Measurements from ENCODE around the gene FBP1. TPM values are rescaled to one million over a fixed set of nuclear protein-coding genes. Genes with fewer than 3 reads are reported as not detected.

The FBP1 gene
- total and polyA plus RNA-seq, 10 of the 15 experiments (the other 5 are each of a cell fraction or from before 2014, with no cell fraction given), result 0.11 to 0.38 (median 0.15) TPM; not detected in 7

DNA sequence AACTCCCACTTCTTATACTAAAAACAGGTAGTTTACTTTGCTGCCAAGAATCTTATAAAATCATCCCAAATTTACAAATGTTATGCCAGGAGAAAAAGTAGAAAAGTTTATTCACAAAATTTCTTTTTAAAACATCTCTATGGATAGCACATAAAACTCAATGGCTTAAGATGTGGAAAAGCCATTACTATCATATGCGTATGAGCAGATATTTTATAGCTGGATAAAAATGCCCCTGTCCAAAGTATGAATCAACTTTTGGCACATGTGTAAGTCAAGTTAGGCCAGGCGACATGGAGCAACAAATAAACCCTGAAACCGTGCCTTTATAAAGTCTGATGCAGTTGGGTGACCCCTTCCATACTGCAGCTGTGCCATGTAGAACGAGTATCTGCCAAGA is 38.6 kb upstream of the FBP1 start:
- ChIA-PET SMC1A (ENCODE audit: uncharacterized antibody, unreplicated experiment) (interaction anchor here (0.9 to 2.1 kb wide), 3 partner anchors 9 to 453 kb away, joined by 3 to 6 read pairs (median 5); no protein-coding TSS in a partner anchor), CTCF (interaction anchor here (1.0 to 11.9 kb wide), 6 partner anchors 8 to 490 kb away, joined by 3 to 355 read pairs (median 4); no protein-coding TSS in a partner anchor), RAD21 (ENCODE audit: unreplicated experiment) (interaction anchor here (0.8 to 1.8 kb wide), 2 partner anchors 448 to 450 kb away, joined by 3 to 10 read pairs; no protein-coding TSS in a partner anchor), POLR2A (no interaction called here)
- Histone ChIP-seq H3K27ac (ENCODE audit: control insufficient read depth, insufficient read depth) (no peak overlapping the region), H3K9ac (ENCODE audit: control insufficient read depth, insufficient read depth, low read length) (no peak overlapping the region), H3K9me3 (replicated peaks; ENCODE audit: control insufficient read depth, insufficient read depth, low read length) (no peaks in the 10 kb centered on the region), H3K27me3 (replicated peaks in 1 of 2; ENCODE audit: control insufficient read depth in 2 of 2, insufficient read depth in 2 of 2, low read length in 1 of 2) (no peaks in the 10 kb centered on the region), H3K4me3 (no peak overlapping the region), H2AFZ (ENCODE audit: control insufficient read depth, low read depth, low read length) (no peak overlapping the region), H3K4me1 (ENCODE audit: control insufficient read depth, insufficient read depth, low read length) (no peaks in the 10 kb centered on the region; the same call in 1 of the 2 replicates), H3K36me3 (ENCODE audit: control insufficient read depth in 2 of 2, insufficient read depth in 2 of 2, low read length in 1 of 2) (no peaks in the 10 kb centered on the region), H4K20me1 (ENCODE audit: control insufficient read depth, insufficient read depth) (no peaks in the 10 kb centered on the region), H3K4me2 (ENCODE audit: control insufficient read depth, insufficient read depth) (no peak overlapping the region), H3K79me2 (ENCODE audit: control insufficient read depth, insufficient read depth, low read length) (no peaks in the 10 kb centered on the region)
- BruUV-seq (replicated peaks), result no TSS peak
- FAIRE-seq, result no peak
- ATAC-seq, result no peak
- intact Hi-C loops (cut with micrococcal nuclease; ENCODE audit: unreplicated experiment) (no loop called here), in situ Hi-C loops (cut with MboI) (loop anchor here (25.0 kb wide), 1 partner anchor 1534 kb away; no protein-coding TSS in a partner anchor)
- DNase-seq (ENCODE audit: low read depth, low spot score), result no peak
- no peak for TF ChIP-seq PAX8 (IDR thresholded peaks at IDR 0.05)
- TF ChIP-seq KLF5 (IDR thresholded peaks at IDR 0.05; ENCODE audit: partially characterized antibody), result no peak
- TF ChIP-seq IKZF2 (IDR thresholded peaks at IDR 0.05), result no peak
- 27% methylated on average over 4 of the region's 4 CpGs for whole genome bisulfite sequencing (ENCODE audit: insufficient coverage, insufficient replicate concordance, low lambda C conversion rate, missing lambda C conversion rate)

DNA sequence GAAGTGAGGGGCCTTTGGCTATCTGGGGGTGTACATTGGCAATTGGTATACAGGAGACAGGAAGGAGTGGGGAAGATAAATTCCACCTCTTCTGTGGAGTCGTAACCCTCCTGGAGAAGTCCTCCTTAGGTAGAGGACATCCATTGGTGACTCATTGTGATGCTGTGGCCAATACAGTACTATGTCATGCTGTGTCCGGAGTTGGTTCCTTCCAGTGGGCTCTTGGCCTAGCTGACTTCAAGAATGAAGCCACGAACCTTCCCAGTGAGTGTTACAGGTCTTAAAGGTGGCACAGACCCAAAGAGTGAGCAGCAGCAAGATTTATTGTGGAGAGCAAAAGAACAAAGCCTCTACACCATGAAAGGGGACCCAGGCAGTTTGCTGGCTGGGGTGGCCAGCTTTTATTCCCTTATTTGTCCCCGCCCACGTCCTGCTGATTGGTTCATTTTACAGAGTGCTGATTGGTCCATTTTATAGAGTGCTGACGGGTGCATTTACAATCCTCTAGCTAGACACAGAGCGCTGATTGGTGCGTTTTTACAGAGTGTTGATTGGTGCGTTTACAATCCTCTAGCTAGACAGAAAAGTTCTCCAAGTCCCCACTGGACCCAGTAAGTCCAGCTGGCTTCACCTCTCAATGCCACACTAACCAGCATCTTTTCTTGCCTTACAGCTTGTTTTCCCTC is 37.3 kb upstream of the FBP1 start:
- Histone ChIP-seq H3K9me3 (replicated peaks; ENCODE audit: control insufficient read depth, insufficient read depth, low read length) (no peaks in the 10 kb centered on the region), H3K4me1 (ENCODE audit: control insufficient read depth, insufficient read depth, low read length) (no peaks in the 10 kb centered on the region; the same call in 1 of the 2 replicates), H3K4me2 (ENCODE audit: control insufficient read depth, insufficient read depth) (no peak overlapping the region), H2AFZ (ENCODE audit: control insufficient read depth, low read depth, low read length) (no peak overlapping the region), H4K20me1 (ENCODE audit: control insufficient read depth, insufficient read depth) (no peaks in the 10 kb centered on the region), H3K36me3 (ENCODE audit: control insufficient read depth in 2 of 2, insufficient read depth in 2 of 2, low read length in 1 of 2) (no peaks in the 10 kb centered on the region), H3K79me2 (ENCODE audit: control insufficient read depth, insufficient read depth, low read length) (no peaks in the 10 kb centered on the region), H3K27ac (ENCODE audit: control insufficient read depth, insufficient read depth) (no peak overlapping the region), H3K9ac (ENCODE audit: control insufficient read depth, insufficient read depth, low read length) (no peak overlapping the region), H3K4me3 (no peak overlapping the region), H3K27me3 (replicated peaks in 1 of 2; ENCODE audit: control insufficient read depth in 2 of 2, insufficient read depth in 2 of 2, low read length in 1 of 2) (no peaks in the 10 kb centered on the region)
- DNase-seq (ENCODE audit: low read depth, low spot score) (no peak), ATAC-seq (no peak), FAIRE-seq (no peak)
- ChIA-PET RAD21 (ENCODE audit: unreplicated experiment) (no interaction called here), POLR2A (no interaction called here), SMC1A (ENCODE audit: uncharacterized antibody, unreplicated experiment) (interaction anchor here (0.8 to 2.1 kb wide), 2 partner anchors 243 to 454 kb away, joined by 3 to 5 read pairs; no protein-coding TSS in a partner anchor), CTCF (interaction anchor here (0.7 to 11.9 kb wide), 3 partner anchors 106 to 491 kb away, joined by 3 to 355 read pairs (median 5); no protein-coding TSS in a partner anchor)
- 58% methylated on average over 9 of the region's 9 CpGs for WGBS (ENCODE audit: insufficient coverage, insufficient replicate concordance, low lambda C conversion rate, missing lambda C conversion rate)
- BruUV-seq (replicated peaks), result no TSS peak
- in situ Hi-C loops (cut with MboI), result loop anchor here (25.0 kb wide), 1 partner anchor 1536 kb away; no protein-coding TSS in a partner anchor
- intact Hi-C loops (cut with micrococcal nuclease; ENCODE audit: unreplicated experiment), result no loop called here
- no peak for TF ChIP-seq ESRRA (IDR thresholded peaks at IDR 0.05; ENCODE audit: low read length)
- TF ChIP-seq NFYB (IDR thresholded peaks at IDR 0.05; ENCODE audit: insufficient read depth, low read depth, low read length), result peak; percentile 66

All from GM12878 (cell line).